OCI-LY1 (cell line): ENCODE measurements around the gene LRRC3B.

ENCODE experiments used
- EZH2 ChIP-seq: fragments of 200-600 bp; sonication (generic), shearing (Covaris generic); IDR thresholded peaks from 2 replicates; pipeline ENCODE4 v1.8.0; 2017; ENCODE audit warnings: borderline replicate concordance, mixed run types, mild to moderate bottlenecking, antibody characterized with exemption, low read length, moderate library complexity, mixed read lengths
- TF ChIP-seq, protein P1 (sequence below): fragments of 200-600 bp; sonication (generic), shearing (Covaris generic); IDR thresholded peaks from 2 replicates; pipeline ENCODE4 v1.5.1; 2017; ENCODE audit warnings: mild to moderate bottlenecking, antibody characterized with exemption, low read length, moderate library complexity, mixed read lengths

DNA sequence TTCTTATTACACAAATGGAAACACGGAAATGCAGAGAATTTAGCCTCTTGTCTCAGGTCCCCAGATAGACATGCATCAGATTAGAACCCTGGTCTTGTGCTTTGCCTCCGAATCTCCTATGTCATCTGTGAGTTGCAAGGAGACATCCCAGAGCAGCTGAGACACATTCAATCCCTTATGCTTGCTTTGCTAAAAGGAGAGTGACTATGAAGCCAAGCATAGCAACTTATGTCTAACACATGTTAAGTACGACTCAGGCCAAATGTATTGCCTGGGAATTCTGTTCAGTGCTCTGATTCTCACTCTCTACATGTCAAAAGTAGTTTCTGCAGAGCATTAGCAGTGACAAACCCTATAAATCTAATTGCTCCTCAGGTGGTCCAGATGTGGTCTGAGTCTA lies 30.6 kb upstream of the LRRC3B start:
- TF ChIP-seq, protein P1, sequence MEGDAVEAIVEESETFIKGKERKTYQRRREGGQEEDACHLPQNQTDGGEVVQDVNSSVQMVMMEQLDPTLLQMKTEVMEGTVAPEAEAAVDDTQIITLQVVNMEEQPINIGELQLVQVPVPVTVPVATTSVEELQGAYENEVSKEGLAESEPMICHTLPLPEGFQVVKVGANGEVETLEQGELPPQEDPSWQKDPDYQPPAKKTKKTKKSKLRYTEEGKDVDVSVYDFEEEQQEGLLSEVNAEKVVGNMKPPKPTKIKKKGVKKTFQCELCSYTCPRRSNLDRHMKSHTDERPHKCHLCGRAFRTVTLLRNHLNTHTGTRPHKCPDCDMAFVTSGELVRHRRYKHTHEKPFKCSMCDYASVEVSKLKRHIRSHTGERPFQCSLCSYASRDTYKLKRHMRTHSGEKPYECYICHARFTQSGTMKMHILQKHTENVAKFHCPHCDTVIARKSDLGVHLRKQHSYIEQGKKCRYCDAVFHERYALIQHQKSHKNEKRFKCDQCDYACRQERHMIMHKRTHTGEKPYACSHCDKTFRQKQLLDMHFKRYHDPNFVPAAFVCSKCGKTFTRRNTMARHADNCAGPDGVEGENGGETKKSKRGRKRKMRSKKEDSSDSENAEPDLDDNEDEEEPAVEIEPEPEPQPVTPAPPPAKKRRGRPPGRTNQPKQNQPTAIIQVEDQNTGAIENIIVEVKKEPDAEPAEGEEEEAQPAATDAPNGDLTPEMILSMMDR, result no peak
- TF ChIP-seq EZH2, result no peak
